H9 (cell line): ENCODE measurements around the gene ABCD1. TPM values are rescaled to one million over a fixed set of nuclear protein-coding genes. Genes with fewer than 3 reads are reported as not detected.

ENCODE experiments used
- DNase-seq: peaks from one replicate; pipeline ENCODE4 v3.0.0-alpha.2; 2017
- H2AFZ ChIP-seq: one replicate; pipeline ENCODE4 v1.6.1; 2013; ENCODE audit warnings: mild to moderate bottlenecking, low read length, control low read depth, moderate library complexity
- H2AK5ac ChIP-seq: 2 replicates; pipeline ENCODE4 v1.6.1; 2013; ENCODE audit warnings: low read length, control low read depth, mixed read lengths; ENCODE audit not compliant: insufficient read length
- H2BK120ac ChIP-seq: one replicate; pipeline ENCODE4 v1.6.1; 2013; ENCODE audit warnings: low read depth, mild to moderate bottlenecking, low read length, control low read depth, inconsistent platforms; ENCODE audit not compliant: poor library complexity, severe bottlenecking
- H2BK12ac ChIP-seq: 2 replicates; pipeline ENCODE4 v1.6.1; 2013; ENCODE audit warnings: low read length, control low read depth, mixed read lengths, low read depth; ENCODE audit not compliant: insufficient read length
- H2BK15ac ChIP-seq: 2 replicates; pipeline ENCODE4 v1.6.1; 2013; ENCODE audit warnings: low read depth, low read length, control low read depth
- H2BK20ac ChIP-seq: one replicate; pipeline ENCODE4 v1.6.1; 2013; ENCODE audit warnings: low read depth, mild to moderate bottlenecking, low read length, control low read depth, inconsistent platforms; ENCODE audit not compliant: poor library complexity, severe bottlenecking
- H2BK5ac ChIP-seq: 2 replicates; pipeline ENCODE4 v1.6.1; 2013; ENCODE audit warnings: low read length, control low read depth, mixed read lengths; ENCODE audit not compliant: insufficient read length
- H3K14ac ChIP-seq: 2 replicates; pipeline ENCODE4 v1.6.1; 2013; ENCODE audit warnings: low read length, control low read depth; ENCODE audit not compliant: insufficient read depth
- H3K18ac ChIP-seq: 2 replicates; pipeline ENCODE4 v1.6.1; 2013; ENCODE audit warnings: low read depth, mild to moderate bottlenecking, mixed read lengths, low read length, control low read depth; ENCODE audit not compliant: insufficient read length
- H3K23ac ChIP-seq: 2 replicates; pipeline ENCODE4 v1.6.1; 2013; ENCODE audit warnings: low read length, control low read depth, mixed read lengths, low read depth; ENCODE audit not compliant: insufficient read length
- H3K23me2 ChIP-seq: 2 replicates; pipeline ENCODE4 v1.6.1; 2013; ENCODE audit warnings: low read depth, mild to moderate bottlenecking, mixed read lengths, low read length, control low read depth; ENCODE audit not compliant: insufficient read length, poor library complexity, severe bottlenecking
- H3K27ac ChIP-seq: 2 replicates; pipeline ENCODE4 v1.5.1; 2013; ENCODE audit warnings: low read length, control low read depth, mixed read lengths, low read depth; ENCODE audit not compliant: insufficient read length
- H3K27me3 ChIP-seq: 2 replicates; pipeline ENCODE4 v1.6.1; 2013; ENCODE audit warnings: low read length, control low read depth, inconsistent platforms; ENCODE audit not compliant: insufficient read depth
- H3K4ac ChIP-seq: 2 replicates; pipeline ENCODE4 v1.6.1; 2013; ENCODE audit warnings: low read depth, mild to moderate bottlenecking, control low read depth, inconsistent platforms, low read length, moderate library complexity
- H3K4me1 ChIP-seq: 2 replicates; pipeline ENCODE4 v1.6.1; 2013; ENCODE audit warnings: low read length, control low read depth, inconsistent platforms; ENCODE audit not compliant: insufficient read depth
- H3K4me2 ChIP-seq: 2 replicates; pipeline ENCODE4 v1.6.1; 2013; ENCODE audit warnings: low read length, control low read depth, mixed read lengths; ENCODE audit not compliant: insufficient read length, insufficient read depth
- H3K56ac ChIP-seq: 2 replicates; pipeline ENCODE4 v1.6.1; 2013; ENCODE audit warnings: low read depth, mild to moderate bottlenecking, mixed read lengths, low read length, control low read depth; ENCODE audit not compliant: insufficient read length
- H3K79me1 ChIP-seq: 2 replicates; pipeline ENCODE4 v1.6.1; 2013; ENCODE audit warnings: low read depth, mild to moderate bottlenecking, moderate library complexity, low read length, control low read depth, inconsistent platforms; ENCODE audit not compliant: insufficient read depth, poor library complexity, severe bottlenecking
- H3K79me2 ChIP-seq: 2 replicates; pipeline ENCODE4 v1.6.1; 2013; ENCODE audit warnings: low read length, control low read depth, inconsistent platforms; ENCODE audit not compliant: insufficient read depth
- H3K9ac ChIP-seq: 2 replicates; pipeline ENCODE4 v1.6.1; 2013; ENCODE audit warnings: low read length, control low read depth, mixed read lengths; ENCODE audit not compliant: insufficient read length; ENCODE audit errors: extremely low read depth
- H3K9me3 ChIP-seq: one replicate; pipeline ENCODE4 v1.6.1; 2013; ENCODE audit warnings: low read depth, low read length, inconsistent platforms; ENCODE audit not compliant: control insufficient read depth
- H3T11ph ChIP-seq: one replicate; pipeline ENCODE4 v1.6.1; 2013; ENCODE audit warnings: mild to moderate bottlenecking, low read length, control low read depth, inconsistent platforms
- H4K20me1 ChIP-seq: one replicate; pipeline ENCODE4 v1.6.1; 2013; ENCODE audit not compliant: control insufficient read depth, insufficient read length, insufficient read depth
- H4K5ac ChIP-seq: 2 replicates; pipeline ENCODE4 v1.6.1; 2013; ENCODE audit warnings: low read depth, mild to moderate bottlenecking, mixed read lengths, low read length, control low read depth; ENCODE audit not compliant: insufficient read length
- H4K8ac ChIP-seq: replicated peaks from 2 replicates; pipeline ENCODE4 v1.6.1; 2013; ENCODE audit warnings: low read length, control low read depth, mixed read lengths, low read depth; ENCODE audit not compliant: insufficient read length
- H4K91ac ChIP-seq: 2 replicates; pipeline ENCODE4 v1.6.1; 2013; ENCODE audit warnings: low read depth, mild to moderate bottlenecking, moderate library complexity, mixed read lengths, low read length, control low read depth; ENCODE audit not compliant: insufficient read length
- H3K27ac Mint-ChIP-seq, 3 experiments: 2 replicates in 2 of 3; 3 replicates in 1 of 3; pipeline ENCODE4 v1.8.0; 2020 to 2021; ENCODE audit warnings: mixed read lengths in 3 of 3, mild to moderate bottlenecking in 1 of 3, moderate library complexity in 1 of 3
- H3K27me3 Mint-ChIP-seq: 2 replicates; pipeline ENCODE4 v1.8.0; 2021; ENCODE audit warnings: low read depth, mild to moderate bottlenecking, moderate library complexity, mixed read lengths
- H3K36me3 Mint-ChIP-seq, 3 experiments: 2 replicates in 2 of 3; 3 replicates in 1 of 3; pipeline ENCODE4 v1.8.0; 2020 to 2021; ENCODE audit warnings: low read depth in 3 of 3, mixed read lengths in 3 of 3; ENCODE audit not compliant: insufficient read depth in 1 of 3
- H3K4me1 Mint-ChIP-seq, 2 experiments: 2 replicates each; pipeline ENCODE4 v1.8.0; 2020; ENCODE audit warnings: mixed read lengths in 2 of 2
- H3K4me3 Mint-ChIP-seq, 2 experiments: 2 replicates in 1 of 2; 3 replicates in 1 of 2; pipeline ENCODE4 v1.8.0; 2020 to 2021; ENCODE audit warnings: mild to moderate bottlenecking in 2 of 2, mixed read lengths in 2 of 2, moderate library complexity in 1 of 2
- H3K9me3 Mint-ChIP-seq, 2 experiments: 2 replicates in 1 of 2; 3 replicates in 1 of 2; pipeline ENCODE4 v1.8.0; 2020; ENCODE audit warnings: mild to moderate bottlenecking in 2 of 2, mixed read lengths in 2 of 2, moderate library complexity in 1 of 2
- WGBS: extraction: QIAGEN DNeasy Blood & Tissue Kit; methylation state at CpG from one replicate; pipeline ENCODE4 v1.1.7; 2013; ENCODE audit warnings: missing lambda C conversion rate, low lambda C conversion rate, mixed read lengths; ENCODE audit not compliant: insufficient read length; ENCODE audit errors: extremely low coverage; 5-methylcytosine and 5-hydroxymethylcytosine counted together
- total RNA-seq: library from RNA; stranded (reverse); gene quantifications from 2 replicates; pipeline ENCODE4 v1.2.1, GENCODE V29; 2021
- TF ChIP-seq, protein P1 (sequence below): fragments of 200-600 bp; sonication (generic); conservative IDR thresholded peaks from 3 replicates; pipeline ENCODE4 v1.8.0; 2021; ENCODE audit warnings: antibody characterized with exemption, mild to moderate bottlenecking

The ABCD1 gene
- total RNA-seq, 1 experiment from 2014 or later = 11.1 TPM

DNA sequence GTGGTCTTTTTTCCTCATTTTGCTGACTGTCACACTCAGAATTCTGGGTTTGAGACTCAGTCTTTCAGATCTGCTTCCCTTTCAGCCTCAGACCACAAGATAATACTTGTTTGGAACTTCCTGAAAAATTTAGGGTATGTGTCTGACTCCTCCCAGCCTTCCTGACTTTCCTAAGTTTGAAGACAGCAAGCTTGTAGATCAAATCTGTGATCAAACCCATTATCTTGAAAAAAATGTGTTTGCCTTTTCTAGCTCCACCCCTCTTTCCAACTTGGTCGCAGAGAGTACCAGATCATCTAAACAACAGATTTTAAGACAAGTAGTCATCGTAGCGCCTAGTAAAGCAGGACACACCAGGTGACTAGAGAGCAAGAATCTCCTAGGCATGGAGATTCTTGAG is 10.4 kb upstream of the ABCD1 start:
- Histone ChIP-seq H3K79me1 (no peaks in the 10 kb centered on the region), H4K20me1 (no peaks in the 10 kb centered on the region), H2BK5ac (no peak overlapping the region), H4K91ac (no peak overlapping the region), H2BK12ac (no peak overlapping the region), H3K18ac (no peak overlapping the region), H3T11ph (no peak overlapping the region), H3K4ac (no peak overlapping the region), H3K14ac (no peak overlapping the region), H3K56ac (no peak overlapping the region), H3K9me3 (peaks cover 33% of the 10 kb centered on the region), H3K23me2 (no peaks in the 10 kb centered on the region), H4K8ac (no peak overlapping the region), H3K27me3 (no peaks in the 10 kb centered on the region), H2BK15ac (no peak overlapping the region), H3K9ac (no peak overlapping the region), H2AFZ (no peak overlapping the region), H3K4me1 (no peaks in the 10 kb centered on the region), H3K27ac (no peak overlapping the region), H4K5ac (no peak overlapping the region), H3K23ac (no peak overlapping the region), H3K4me2 (no peak overlapping the region), H2BK20ac (no peak overlapping the region), H3K79me2 (no peaks in the 10 kb centered on the region), H2BK120ac (no peak overlapping the region), H2AK5ac (no peak overlapping the region)
- no CpG with 5 or more reads among the region's 3 CpGs for WGBS
- Mint-ChIP-seq H3K27ac (no peak overlapping the region), H3K9me3 (peaks cover 67 to 70% of the 10 kb centered on the region in 2 experiments), H3K4me1 (no peaks in the 10 kb centered on the region), H3K36me3 (peaks cover 49 to 82% (median 67%) of the 10 kb centered on the region in 3 experiments), H3K27me3 (no peaks in the 10 kb centered on the region), H3K4me3 (no peak overlapping the region)
- TF ChIP-seq, protein P1, sequence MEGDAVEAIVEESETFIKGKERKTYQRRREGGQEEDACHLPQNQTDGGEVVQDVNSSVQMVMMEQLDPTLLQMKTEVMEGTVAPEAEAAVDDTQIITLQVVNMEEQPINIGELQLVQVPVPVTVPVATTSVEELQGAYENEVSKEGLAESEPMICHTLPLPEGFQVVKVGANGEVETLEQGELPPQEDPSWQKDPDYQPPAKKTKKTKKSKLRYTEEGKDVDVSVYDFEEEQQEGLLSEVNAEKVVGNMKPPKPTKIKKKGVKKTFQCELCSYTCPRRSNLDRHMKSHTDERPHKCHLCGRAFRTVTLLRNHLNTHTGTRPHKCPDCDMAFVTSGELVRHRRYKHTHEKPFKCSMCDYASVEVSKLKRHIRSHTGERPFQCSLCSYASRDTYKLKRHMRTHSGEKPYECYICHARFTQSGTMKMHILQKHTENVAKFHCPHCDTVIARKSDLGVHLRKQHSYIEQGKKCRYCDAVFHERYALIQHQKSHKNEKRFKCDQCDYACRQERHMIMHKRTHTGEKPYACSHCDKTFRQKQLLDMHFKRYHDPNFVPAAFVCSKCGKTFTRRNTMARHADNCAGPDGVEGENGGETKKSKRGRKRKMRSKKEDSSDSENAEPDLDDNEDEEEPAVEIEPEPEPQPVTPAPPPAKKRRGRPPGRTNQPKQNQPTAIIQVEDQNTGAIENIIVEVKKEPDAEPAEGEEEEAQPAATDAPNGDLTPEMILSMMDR = no peak
- no peak for DNase-seq
